Calu3 (cell line): ENCODE results near the gene HSD17B11. TPM values are rescaled to one million over a fixed set of nuclear protein-coding genes. Genes with fewer than 3 reads are reported as not detected.

Experiments used
- BruUV-seq: library from RNA; stranded (reverse); fragments of 400-500 nt; replicated peaks from 2 replicates; lab custom pipeline; 2021; lab: Mats Ljungman, UMichigan
- CTCF ChIA-PET: fragments of 300-600 bp; sonication (Branson Sonifier 250); formaldehyde crosslinking; loops from one replicate; lab custom pipeline; 2022; ENCODE audit warnings: antibody characterized with exemption; lab: Charles Lee
- DNase-seq: peaks from one replicate; pipeline ENCODE4 v3.0.0; 2022
- H3K27ac Mint-ChIP-seq: one replicate; pipeline ENCODE4 v1.8.0; 2022; ENCODE audit warnings: mixed read lengths; ENCODE audit not compliant: unreplicated experiment
- H3K27me3 Mint-ChIP-seq: one replicate; pipeline ENCODE4 v1.8.0; 2022; ENCODE audit warnings: mixed read lengths; ENCODE audit not compliant: unreplicated experiment
- H3K36me3 Mint-ChIP-seq: one replicate; pipeline ENCODE4 v1.8.0; 2022; ENCODE audit warnings: mild to moderate bottlenecking, moderate library complexity, mixed read lengths; ENCODE audit not compliant: insufficient read depth, unreplicated experiment
- H3K4me1 Mint-ChIP-seq: one replicate; pipeline ENCODE4 v1.8.0; 2022; ENCODE audit warnings: mild to moderate bottlenecking, low read depth, mixed read lengths; ENCODE audit not compliant: unreplicated experiment
- H3K4me3 Mint-ChIP-seq: one replicate; pipeline ENCODE4 v1.8.0; 2022; ENCODE audit warnings: mild to moderate bottlenecking, low read depth, moderate library complexity, mixed read lengths; ENCODE audit not compliant: unreplicated experiment
- H3K9me3 Mint-ChIP-seq: one replicate; pipeline ENCODE4 v1.8.0; 2022; ENCODE audit warnings: low read depth, mixed read lengths; ENCODE audit not compliant: unreplicated experiment
- intact Hi-C: fragments of 100-400 bp; cut with micrococcal nuclease; formaldehyde crosslinking; loops from one replicate; pipeline ENCODE4 v1.10.0; 2022; ENCODE audit not compliant: unreplicated experiment
- total RNA-seq: library from RNA; stranded (reverse); gene quantifications from 2 replicates; pipeline ENCODE4 v1.2.3, GENCODE V29; 2022
- TF ChIP-seq, protein P1 (sequence below): fragments of 200-600 bp; IDR thresholded peaks from one replicate; pipeline ENCODE4 v1.8.0; 2022; ENCODE audit warnings: antibody characterized with exemption; ENCODE audit not compliant: unreplicated experiment

Gene HSD17B11
- total RNA-seq, 1 experiment from 2014 or later = 50.5 TPM

DNA sequence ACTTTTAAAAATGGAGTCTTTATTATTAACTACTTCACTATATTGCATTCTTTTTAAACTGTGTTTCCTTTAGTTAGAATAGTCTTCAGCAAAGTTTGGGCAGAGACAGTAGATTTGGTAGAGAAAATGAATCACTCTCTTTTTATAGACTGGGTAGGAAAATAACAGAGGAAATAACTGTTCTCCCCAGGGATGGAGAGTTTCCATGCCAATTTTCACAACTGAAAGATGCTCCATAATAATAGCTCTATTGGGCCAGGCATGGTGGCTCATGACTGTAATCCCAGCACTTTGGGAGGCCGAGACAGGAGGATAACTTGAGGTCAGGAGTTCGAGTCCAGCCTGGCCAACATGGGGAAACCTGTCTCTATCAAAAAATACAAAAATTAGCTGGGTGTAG lies 81.4 kb downstream of the HSD17B11 start:
- CTCF ChIA-PET = no interaction called here
- Mint-ChIP-seq H3K4me1 (no peaks in the 10 kb centered on the region), H3K27ac (no peak overlapping the region), H3K9me3 (no peaks in the 10 kb centered on the region), H3K27me3 (no peaks in the 10 kb centered on the region), H3K4me3 (no peak overlapping the region), H3K36me3 (no peaks in the 10 kb centered on the region)
- intact Hi-C loops = no loop called here
- TF ChIP-seq, protein P1, sequence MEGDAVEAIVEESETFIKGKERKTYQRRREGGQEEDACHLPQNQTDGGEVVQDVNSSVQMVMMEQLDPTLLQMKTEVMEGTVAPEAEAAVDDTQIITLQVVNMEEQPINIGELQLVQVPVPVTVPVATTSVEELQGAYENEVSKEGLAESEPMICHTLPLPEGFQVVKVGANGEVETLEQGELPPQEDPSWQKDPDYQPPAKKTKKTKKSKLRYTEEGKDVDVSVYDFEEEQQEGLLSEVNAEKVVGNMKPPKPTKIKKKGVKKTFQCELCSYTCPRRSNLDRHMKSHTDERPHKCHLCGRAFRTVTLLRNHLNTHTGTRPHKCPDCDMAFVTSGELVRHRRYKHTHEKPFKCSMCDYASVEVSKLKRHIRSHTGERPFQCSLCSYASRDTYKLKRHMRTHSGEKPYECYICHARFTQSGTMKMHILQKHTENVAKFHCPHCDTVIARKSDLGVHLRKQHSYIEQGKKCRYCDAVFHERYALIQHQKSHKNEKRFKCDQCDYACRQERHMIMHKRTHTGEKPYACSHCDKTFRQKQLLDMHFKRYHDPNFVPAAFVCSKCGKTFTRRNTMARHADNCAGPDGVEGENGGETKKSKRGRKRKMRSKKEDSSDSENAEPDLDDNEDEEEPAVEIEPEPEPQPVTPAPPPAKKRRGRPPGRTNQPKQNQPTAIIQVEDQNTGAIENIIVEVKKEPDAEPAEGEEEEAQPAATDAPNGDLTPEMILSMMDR = no peak
- no peak for DNase-seq
- BruUV-seq = no TSS peak

DNA sequence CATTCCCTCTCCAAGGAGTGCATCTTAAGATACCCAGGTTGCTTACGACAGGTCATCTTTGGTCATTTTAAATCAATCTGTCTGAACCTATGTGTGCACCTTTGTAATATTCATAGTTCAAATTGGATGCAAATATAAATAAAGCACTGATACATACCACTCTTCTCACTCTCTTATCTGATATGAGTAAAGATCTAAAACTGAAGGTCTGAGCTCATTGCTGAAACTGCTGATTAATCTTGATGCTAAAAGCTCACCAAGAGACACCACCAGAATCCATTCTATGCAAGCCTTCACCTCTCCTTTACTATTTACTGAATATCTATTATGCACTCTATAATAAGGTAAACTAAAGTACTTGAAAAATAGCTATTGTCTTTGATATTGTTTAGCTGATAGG lies 84.9 kb downstream of the HSD17B11 start:
- H3K27me3 Mint-ChIP-seq = no peaks in the 10 kb centered on the region
- no peak overlapping the region for H3K27ac Mint-ChIP-seq
- TF ChIP-seq, protein P1 = no peak
- H3K4me1 Mint-ChIP-seq = no peaks in the 10 kb centered on the region
- DNase-seq = no peak
- CTCF ChIA-PET = no interaction called here
- BruUV-seq = no TSS peak
- intact Hi-C loops = no loop called here
- H3K36me3 Mint-ChIP-seq = no peaks in the 10 kb centered on the region
- no peaks in the 10 kb centered on the region for H3K9me3 Mint-ChIP-seq
- H3K4me3 Mint-ChIP-seq = no peak overlapping the region

DNA sequence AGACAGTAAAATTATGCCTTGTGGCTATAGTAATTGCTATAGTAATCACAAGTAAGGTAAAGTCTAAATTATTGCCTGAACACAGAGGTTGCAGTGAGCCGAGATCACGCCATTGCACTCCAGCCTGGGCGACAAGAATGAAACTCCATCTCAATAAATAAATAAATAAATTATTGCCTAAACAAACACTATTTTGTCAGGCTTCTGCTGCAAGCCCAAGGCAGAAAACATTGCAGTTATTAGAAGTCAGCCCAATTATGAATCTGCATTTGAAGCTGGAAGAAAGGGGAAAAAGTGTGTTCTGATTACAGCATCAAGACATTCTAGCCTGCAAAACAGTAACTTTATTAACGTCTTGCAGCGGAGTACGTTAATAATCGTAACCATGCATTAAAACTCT lies 85.4 kb downstream of the HSD17B11 start:
- intact Hi-C loops = no loop called here
- no peak for DNase-seq
- H3K4me3 Mint-ChIP-seq = no peak overlapping the region
- no peaks in the 10 kb centered on the region for H3K27me3 Mint-ChIP-seq
- no TSS peak for BruUV-seq
- H3K27ac Mint-ChIP-seq = no peak overlapping the region
- CTCF ChIA-PET = no interaction called here
- TF ChIP-seq, protein P1 = no peak
- H3K9me3 Mint-ChIP-seq = no peaks in the 10 kb centered on the region
- no peaks in the 10 kb centered on the region for H3K4me1 Mint-ChIP-seq
- no peaks in the 10 kb centered on the region for H3K36me3 Mint-ChIP-seq

GRCh38 chr4:87304745-87305432 lies 86.1 kb downstream of the HSD17B11 start:
- no TSS peak for BruUV-seq
- CTCF ChIA-PET = no interaction called here
- Mint-ChIP-seq H3K36me3 (no peaks in the 10 kb centered on the region), H3K4me3 (no peak overlapping the region), H3K9me3 (no peaks in the 10 kb centered on the region), H3K27ac (no peak overlapping the region), H3K4me1 (no peaks in the 10 kb centered on the region), H3K27me3 (no peaks in the 10 kb centered on the region)
- DNase-seq = peak; percentile 3
- intact Hi-C loops = no loop called here
- TF ChIP-seq, protein P1 = no peak
